Mononuclear cell (primary cell): ENCODE results near the gene IGSF21. TPM values are rescaled to one million over a fixed set of nuclear protein-coding genes. Genes with fewer than 3 reads are reported as not detected.

Source experiments
- H3K27me3 ChIP-seq: 2 replicates; pipeline ENCODE4 v1.6.0; 2011; ENCODE audit warnings: low read length, control low read depth; ENCODE audit not compliant: insufficient read depth
- H3K4me1 ChIP-seq: 2 replicates; pipeline ENCODE4 v1.5.1; 2011; ENCODE audit warnings: mild to moderate bottlenecking, low read length, control low read depth; ENCODE audit not compliant: insufficient read depth
- H3K4me3 ChIP-seq: 2 replicates; pipeline ENCODE4 v1.5.1; 2011; ENCODE audit warnings: mild to moderate bottlenecking, low read length, moderate library complexity
- H3K9me3 ChIP-seq: 2 replicates; pipeline ENCODE4 v1.5.1; 2011; ENCODE audit warnings: low read depth, mild to moderate bottlenecking, control low read depth, low read length
- total RNA-seq: library from RNA; depleted of rRNA; stranded (reverse); fragments of >200 nt; gene quantifications from one replicate; pipeline ENCODE4 v1.2.3, GENCODE V29; 2012

The IGSF21 gene
- total RNA-seq, 1 donor = not detected

GRCh38 chr1:18188820-18189517 lies 81.4 kb downstream of the IGSF21 start:
- Histone ChIP-seq H3K4me3 (no peak overlapping the region), H3K27me3 (no peaks in the 10 kb centered on the region), H3K4me1 (no peaks in the 10 kb centered on the region), H3K9me3 (no peaks in the 10 kb centered on the region)

GRCh38 chr1:18190598-18190997 lies 83.0 kb downstream of the IGSF21 start:
- Histone ChIP-seq H3K4me1 (no peaks in the 10 kb centered on the region), H3K4me3 (no peak overlapping the region), H3K27me3 (no peaks in the 10 kb centered on the region), H3K9me3 (no peaks in the 10 kb centered on the region)

GRCh38 chr1:18191037-18191436 lies 83.4 kb downstream of the IGSF21 start:
- Histone ChIP-seq H3K27me3 (no peaks in the 10 kb centered on the region), H3K4me3 (no peak overlapping the region), H3K9me3 (no peaks in the 10 kb centered on the region), H3K4me1 (no peaks in the 10 kb centered on the region)

- no peaks in the 10 kb centered on the region for H3K4me1 ChIP-seq
- no peaks in the 10 kb centered on the region for H3K9me3 ChIP-seq
- H3K27me3 ChIP-seq = no peaks in the 10 kb centered on the region
- no peak overlapping the region for H3K4me3 ChIP-seq
Measured at GRCh38 chr1:18191481-18192155, 84.0 kb downstream of the IGSF21 start.

GRCh38 chr1:18192182-18192581 lies 84.6 kb downstream of the IGSF21 start:
- no peaks in the 10 kb centered on the region for H3K27me3 ChIP-seq
- H3K4me1 ChIP-seq = no peaks in the 10 kb centered on the region
- H3K9me3 ChIP-seq = no peaks in the 10 kb centered on the region
- H3K4me3 ChIP-seq = no peak overlapping the region

GRCh38 chr1:18192974-18193373 lies 85.4 kb downstream of the IGSF21 start:
- H3K4me3 ChIP-seq = no peak overlapping the region
- no peaks in the 10 kb centered on the region for H3K9me3 ChIP-seq
- H3K4me1 ChIP-seq = no peaks in the 10 kb centered on the region
- no peaks in the 10 kb centered on the region for H3K27me3 ChIP-seq

- no peak overlapping the region for H3K4me3 ChIP-seq
- H3K27me3 ChIP-seq = no peaks in the 10 kb centered on the region
- H3K9me3 ChIP-seq = no peaks in the 10 kb centered on the region
- no peaks in the 10 kb centered on the region for H3K4me1 ChIP-seq
Measured at GRCh38 chr1:18197299-18197698, 89.7 kb downstream of the IGSF21 start.

- Histone ChIP-seq H3K4me3 (no peak overlapping the region), H3K27me3 (no peaks in the 10 kb centered on the region), H3K4me1 (no peaks in the 10 kb centered on the region), H3K9me3 (no peaks in the 10 kb centered on the region)
Measured at GRCh38 chr1:18198260-18198659, 90.7 kb downstream of the IGSF21 start.

GRCh38 chr1:18199462-18199861 lies 91.9 kb downstream of the IGSF21 start:
- H3K27me3 ChIP-seq = no peaks in the 10 kb centered on the region
- H3K9me3 ChIP-seq = no peaks in the 10 kb centered on the region
- H3K4me3 ChIP-seq = no peak overlapping the region
- H3K4me1 ChIP-seq = no peaks in the 10 kb centered on the region

- Histone ChIP-seq H3K4me3 (no peak overlapping the region), H3K9me3 (no peaks in the 10 kb centered on the region), H3K27me3 (no peaks in the 10 kb centered on the region), H3K4me1 (no peaks in the 10 kb centered on the region)
Measured at GRCh38 chr1:18200136-18200717, 92.6 kb downstream of the IGSF21 start.

- no peaks in the 10 kb centered on the region for H3K27me3 ChIP-seq
- H3K4me1 ChIP-seq = no peaks in the 10 kb centered on the region
- no peaks in the 10 kb centered on the region for H3K9me3 ChIP-seq
- H3K4me3 ChIP-seq = no peak overlapping the region
Measured at GRCh38 chr1:18200918-18201317, 93.3 kb downstream of the IGSF21 start.

GRCh38 chr1:18201997-18202719 lies 94.6 kb downstream of the IGSF21 start:
- H3K4me1 ChIP-seq = no peaks in the 10 kb centered on the region
- H3K9me3 ChIP-seq = no peaks in the 10 kb centered on the region
- H3K27me3 ChIP-seq = no peaks in the 10 kb centered on the region
- no peak overlapping the region for H3K4me3 ChIP-seq

GRCh38 chr1:18203645-18204044 lies 96.0 kb downstream of the IGSF21 start:
- Histone ChIP-seq H3K27me3 (no peaks in the 10 kb centered on the region), H3K9me3 (no peaks in the 10 kb centered on the region), H3K4me3 (no peak overlapping the region), H3K4me1 (no peaks in the 10 kb centered on the region)

- Histone ChIP-seq H3K4me3 (no peak overlapping the region), H3K4me1 (no peaks in the 10 kb centered on the region), H3K27me3 (no peaks in the 10 kb centered on the region), H3K9me3 (no peaks in the 10 kb centered on the region)
Measured at GRCh38 chr1:18204575-18204974, 97.0 kb downstream of the IGSF21 start.

- no peaks in the 10 kb centered on the region for H3K9me3 ChIP-seq
- H3K27me3 ChIP-seq = no peaks in the 10 kb centered on the region
- H3K4me1 ChIP-seq = no peaks in the 10 kb centered on the region
- no peak overlapping the region for H3K4me3 ChIP-seq
Measured at GRCh38 chr1:18205319-18205718, 97.7 kb downstream of the IGSF21 start.
